Caco-2 (cell line): ENCODE measurements around the gene EVX2. TPM values are rescaled to one million over a fixed set of nuclear protein-coding genes. Genes with fewer than 3 reads are reported as not detected.
A peak's percentile ranks its signal among the peaks of the same experiment; 100 is the strongest.

ENCODE experiments used
- BruUV-seq: library from RNA; stranded (reverse); fragments of 400-500 nt; replicated peaks from 2 replicates; lab custom pipeline; 2021; lab: Mats Ljungman, UMichigan
- CTCF ChIA-PET: fragments of 300-600 bp; sonication (Branson Sonifier 250); formaldehyde crosslinking; loops from one replicate; lab custom pipeline; 2022; ENCODE audit warnings: antibody characterized with exemption; lab: Charles Lee
- POLR2A ChIA-PET: fragments of 300-600 bp; sonication (Branson Sonifier 250); formaldehyde crosslinking; loops from one replicate; lab custom pipeline; 2022; ENCODE audit warnings: antibody characterized with exemption; lab: Charles Lee
- DNase-seq, 2 experiments: peaks; one replicate each; pipeline versions ENCODE4 v3.0.0 to v3.0.0-alpha.2; 2020 to 2022
- H3K27me3 ChIP-seq: replicated peaks from 2 replicates; pipeline ENCODE4 v1.6.0; 2011; ENCODE audit warnings: low read length; ENCODE audit not compliant: control insufficient read depth, insufficient read depth
- H3K36me3 ChIP-seq: 2 replicates; pipeline ENCODE4 v1.5.1; 2011; ENCODE audit warnings: low read length; ENCODE audit not compliant: control insufficient read depth, insufficient read depth
- H3K4me1 ChIP-seq: fragments of 250-450 bp; sonication (Bioruptor Pico); 2 replicates; pipeline ENCODE4 v1.5.1; 2020; ENCODE audit warnings: mild to moderate bottlenecking
- H3K4me3 ChIP-seq: 2 replicates; pipeline ENCODE4 v1.5.1; 2011; ENCODE audit warnings: low read depth, mild to moderate bottlenecking, control low read depth, low read length
- H3K9me3 ChIP-seq: fragments of 250-450 bp; sonication (Bioruptor Pico); 2 replicates; pipeline ENCODE4 v1.5.1; 2020; ENCODE audit warnings: mild to moderate bottlenecking, moderate library complexity
- H3K27ac Mint-ChIP-seq: one replicate; pipeline ENCODE4 v1.8.0; 2022; ENCODE audit warnings: mixed read lengths; ENCODE audit not compliant: unreplicated experiment
- H3K27me3 Mint-ChIP-seq: one replicate; pipeline ENCODE4 v1.8.0; 2022; ENCODE audit warnings: mixed read lengths; ENCODE audit not compliant: insufficient read depth, unreplicated experiment
- H3K36me3 Mint-ChIP-seq: one replicate; pipeline ENCODE4 v1.8.0; 2022; ENCODE audit warnings: mild to moderate bottlenecking, mixed read lengths; ENCODE audit not compliant: insufficient read depth, unreplicated experiment
- H3K4me1 Mint-ChIP-seq: one replicate; pipeline ENCODE4 v1.8.0; 2022; ENCODE audit warnings: low read depth, mixed read lengths; ENCODE audit not compliant: unreplicated experiment
- H3K4me3 Mint-ChIP-seq: one replicate; pipeline ENCODE4 v1.8.0; 2022; ENCODE audit warnings: mild to moderate bottlenecking, moderate library complexity, mixed read lengths; ENCODE audit not compliant: unreplicated experiment
- H3K9me3 Mint-ChIP-seq: one replicate; pipeline ENCODE4 v1.8.0; 2022; ENCODE audit warnings: mixed read lengths; ENCODE audit not compliant: unreplicated experiment
- CTCF ChIP-seq, 2 experiments: fragments of 200-600 bp in 1 of 2; IDR thresholded peaks; 1 replicate in 1 of 2; 2 replicates in 1 of 2; pipeline versions ENCODE4 v1.5.1 to v1.8.0; 2011 to 2022; ENCODE audit warnings: antibody characterized with exemption in 1 of 2, control low read depth in 1 of 2, inconsistent platforms in 1 of 2, low read depth in 1 of 2, low read length in 1 of 2, mild to moderate bottlenecking in 1 of 2, moderate library complexity in 1 of 2; ENCODE audit not compliant: insufficient read depth in 1 of 2, severe bottlenecking in 1 of 2, unreplicated experiment in 1 of 2
- intact Hi-C: fragments of 100-400 bp; cut with micrococcal nuclease; formaldehyde crosslinking; loops from one replicate; pipeline ENCODE4 v1.10.0; 2022; ENCODE audit not compliant: unreplicated experiment
- total RNA-seq: library from RNA; stranded (reverse); gene quantifications from 2 replicates; pipeline ENCODE4 v1.2.3, GENCODE V29; 2022

EVX2 gene
- total RNA-seq, 1 experiment from 2014 or later, result not detected

DNA sequence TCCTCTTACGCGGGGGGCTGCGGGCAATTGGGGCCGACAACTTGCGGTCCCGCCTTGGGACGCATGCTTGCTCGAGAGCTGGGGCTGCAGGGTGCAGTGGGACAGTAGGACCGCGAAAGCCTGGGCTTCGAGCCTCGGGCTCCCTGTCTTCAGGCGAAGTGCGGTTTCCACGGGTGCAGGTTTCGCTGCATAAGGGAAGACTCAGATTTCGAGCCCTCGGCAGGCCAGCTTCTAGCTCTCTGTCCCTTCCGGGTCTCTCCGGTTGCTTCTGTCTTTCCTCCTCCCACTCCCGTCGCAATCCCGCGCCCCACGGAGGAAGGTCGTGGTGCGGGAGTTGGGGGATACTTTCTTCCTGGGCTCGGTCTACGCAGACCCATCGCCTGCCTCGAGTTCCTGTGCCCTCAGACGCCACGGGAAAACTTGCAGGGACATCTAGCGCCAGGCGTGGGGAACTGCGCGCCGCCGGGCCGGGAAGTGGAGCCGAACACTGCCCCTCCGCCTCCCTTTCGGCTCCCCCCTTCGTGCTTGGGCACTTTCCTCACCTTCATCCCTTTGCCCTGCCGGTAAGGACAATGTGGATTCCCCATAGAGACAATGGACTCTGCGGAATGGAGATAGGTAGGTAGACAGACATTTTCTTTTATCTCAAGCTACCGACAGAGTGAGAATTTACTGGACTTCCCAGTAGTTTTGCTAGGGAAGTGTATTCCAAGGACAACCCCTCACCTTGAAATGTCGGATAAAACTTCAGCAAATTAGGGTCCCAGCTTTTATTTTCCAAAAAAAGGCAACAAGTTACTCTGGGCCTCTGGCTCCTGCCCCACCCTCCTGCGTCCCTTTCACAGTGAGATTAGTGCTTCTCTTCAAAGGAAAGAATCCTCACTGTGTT, 4.5 kb upstream of the EVX2 start:
- peak overlapping the region; percentile 71 for H3K4me3 Mint-ChIP-seq
- no TSS peak for BruUV-seq
- H3K27me3 Mint-ChIP-seq, result peaks cover 52% of the 10 kb centered on the region
- CTCF ChIA-PET, result interaction anchor here (1.3 kb wide), 1 partner anchor 9 kb away, joined by 4 read pairs; no protein-coding TSS in a partner anchor
- Histone ChIP-seq H3K4me1 (peaks cover 18% of the 10 kb centered on the region; the same call in 1 of the 2 replicates), H3K36me3 (no peaks in the 10 kb centered on the region), H3K27me3 (peaks cover 21% of the 10 kb centered on the region), H3K9me3 (no peaks in the 10 kb centered on the region), H3K4me3 (peak overlapping the region; percentile 43)
- intact Hi-C loops, result loop anchor here (1.0 to 10.0 kb wide), 3 partner anchors 203 to 722 kb away; no protein-coding TSS in a partner anchor
- peak in 1 of 2 experiments; percentile 71 for DNase-seq
- TF ChIP-seq CTCF (IDR thresholded peaks at IDR 0.05; ENCODE audit: insufficient read depth in 1 of 2, low read depth in 1 of 2, low read length in 1 of 2, severe bottlenecking in 1 of 2, unreplicated experiment in 1 of 2), result peak; percentile 75 to 82
- POLR2A ChIA-PET, result no interaction called here
- H3K9me3 Mint-ChIP-seq, result no peaks in the 10 kb centered on the region
- no peak overlapping the region for H3K27ac Mint-ChIP-seq
- H3K4me1 Mint-ChIP-seq, result peaks cover 12% of the 10 kb centered on the region
- peaks cover 5% of the 10 kb centered on the region for H3K36me3 Mint-ChIP-seq

- no peak overlapping the region for H3K27ac Mint-ChIP-seq
- peaks cover 18% of the 10 kb centered on the region for H3K27me3 ChIP-seq
- ChIA-PET CTCF (interaction anchor here (1.3 kb wide), 1 partner anchor 10 kb away, joined by 4 read pairs; no protein-coding TSS in a partner anchor), POLR2A (no interaction called here)
- H3K4me1 Mint-ChIP-seq, result peaks cover 12% of the 10 kb centered on the region
- H3K36me3 ChIP-seq, result no peaks in the 10 kb centered on the region
- H3K4me1 ChIP-seq, result peaks cover 15% of the 10 kb centered on the region; the same call in 1 of the 2 replicates
- H3K4me3 ChIP-seq, result peak overlapping the region; percentile 43
- H3K27me3 Mint-ChIP-seq, result peaks cover 58% of the 10 kb centered on the region
- H3K36me3 Mint-ChIP-seq, result peaks cover 5% of the 10 kb centered on the region
- H3K9me3 Mint-ChIP-seq, result no peaks in the 10 kb centered on the region
- H3K4me3 Mint-ChIP-seq, result peak overlapping the region; percentile 71
- no TSS peak for BruUV-seq
- TF ChIP-seq CTCF (IDR thresholded peaks at IDR 0.05; ENCODE audit: insufficient read depth in 1 of 2, low read depth in 1 of 2, low read length in 1 of 2, severe bottlenecking in 1 of 2, unreplicated experiment in 1 of 2), result no peak
- intact Hi-C loops, result loop anchor here (1.0 to 10.0 kb wide), 4 partner anchors 203 to 721 kb away; no protein-coding TSS in a partner anchor
- DNase-seq, result no peak
- H3K9me3 ChIP-seq, result no peaks in the 10 kb centered on the region
Measured at GRCh38 chr2:176087330-176088047, 3.7 kb upstream of the EVX2 start.
